OCI-LY3 (cell line): ENCODE results near the gene RIPK4.
"Not testable (repeated sequence)": the region's sequence is repeated elsewhere in the genome, so short reads cannot be mapped to it uniquely, and the experiment has no call there.

Experiments used
- H2AFZ ChIP-seq: fragments of 200-600, 300-600 bp; shearing (Covaris generic); 2 replicates; pipeline ENCODE4 v1.6.0; 2014; ENCODE audit warnings: antibody characterized with exemption, low read depth, low read length
- H3K27ac ChIP-seq: fragments of 200-600, 300-600 bp; sonication (generic); 2 replicates; pipeline ENCODE4 v1.5.1; 2014; ENCODE audit warnings: mild to moderate bottlenecking, low read length, moderate library complexity, mixed read lengths
- H3K27me3 ChIP-seq: fragments of 200-600, 300-600 bp; sonication (generic); 2 replicates; pipeline ENCODE4 v1.6.1; 2014; ENCODE audit warnings: low read depth, low read length, mixed read lengths
- H3K36me3 ChIP-seq: fragments of 200-600, 300-600 bp; sonication (generic); replicated peaks from 2 replicates; pipeline ENCODE3; 2014; ENCODE audit warnings: low read depth, low read length, mixed read lengths
- H3K4me1 ChIP-seq: fragments of 300-600, 200-600 bp; sonication (generic); 2 replicates; pipeline ENCODE4 v1.6.1; 2014; ENCODE audit warnings: low read length, mixed read lengths
- H3K4me2 ChIP-seq: fragments of 200-600, 300-600 bp; sonication (generic); 2 replicates; pipeline ENCODE4 v1.6.1; 2014; ENCODE audit warnings: low read length, mixed read lengths
- H3K4me3 ChIP-seq: fragments of 300-600, 200-600 bp; sonication (generic); 2 replicates; pipeline ENCODE4 v1.5.1; 2014; ENCODE audit warnings: antibody characterized with exemption, mild to moderate bottlenecking, low read length, moderate library complexity
- H3K79me2 ChIP-seq: fragments of 300-600, 200-600 bp; shearing (Covaris generic); 2 replicates; pipeline ENCODE4 v1.6.1; 2014; ENCODE audit warnings: mild to moderate bottlenecking, low read length, mixed read lengths
- H3K9ac ChIP-seq: fragments of 300-600, 200-600 bp; shearing (Covaris generic); 2 replicates; pipeline ENCODE4 v1.6.0; 2014; ENCODE audit warnings: mild to moderate bottlenecking, low read length, moderate library complexity
- H3K9me3 ChIP-seq: fragments of 200-600, 300-600 bp; shearing (Covaris generic); 2 replicates; pipeline ENCODE4 v1.6.1; 2014; ENCODE audit warnings: low read length, mixed read lengths; ENCODE audit not compliant: insufficient read depth
- H4K20me1 ChIP-seq: fragments of 200-600, 300-600 bp; sonication (generic); 2 replicates; pipeline ENCODE4 v1.6.1; 2016; ENCODE audit warnings: low read length, mixed read lengths; ENCODE audit not compliant: insufficient read depth
- EZH2phosphoT487 ChIP-seq: fragments of 200-600 bp; shearing (Covaris generic); IDR thresholded peaks from 2 replicates; pipeline ENCODE4 v1.6.1; 2018; ENCODE audit warnings: antibody characterized with exemption, mixed run types, low read depth
- TF ChIP-seq, protein P1 (sequence below): fragments of 200-600, 300-600 bp; sonication (generic); IDR thresholded peaks from 2 replicates; pipeline ENCODE4 v1.5.1; 2014; ENCODE audit warnings: antibody characterized with exemption, low read length, low read depth

Gene RIPK4

GRCh38 chr21:41716751-41717150 is 50.1 kb downstream of the RIPK4 start:
- no peak overlapping the region for H3K9ac ChIP-seq
- no peak overlapping the region for H3K4me3 ChIP-seq
- H4K20me1 ChIP-seq = no peaks in the 10 kb centered on the region
- no peaks in the 10 kb centered on the region for H3K4me1 ChIP-seq
- no peaks in the 10 kb centered on the region for H3K9me3 ChIP-seq
- no peak overlapping the region for H3K27ac ChIP-seq
- H3K4me2 ChIP-seq = no peak overlapping the region
- no peaks in the 10 kb centered on the region for H3K27me3 ChIP-seq
- no peak overlapping the region for H2AFZ ChIP-seq
- no peaks in the 10 kb centered on the region for H3K36me3 ChIP-seq
- TF ChIP-seq EZH2phosphoT487 = no peak
- TF ChIP-seq, protein P1, sequence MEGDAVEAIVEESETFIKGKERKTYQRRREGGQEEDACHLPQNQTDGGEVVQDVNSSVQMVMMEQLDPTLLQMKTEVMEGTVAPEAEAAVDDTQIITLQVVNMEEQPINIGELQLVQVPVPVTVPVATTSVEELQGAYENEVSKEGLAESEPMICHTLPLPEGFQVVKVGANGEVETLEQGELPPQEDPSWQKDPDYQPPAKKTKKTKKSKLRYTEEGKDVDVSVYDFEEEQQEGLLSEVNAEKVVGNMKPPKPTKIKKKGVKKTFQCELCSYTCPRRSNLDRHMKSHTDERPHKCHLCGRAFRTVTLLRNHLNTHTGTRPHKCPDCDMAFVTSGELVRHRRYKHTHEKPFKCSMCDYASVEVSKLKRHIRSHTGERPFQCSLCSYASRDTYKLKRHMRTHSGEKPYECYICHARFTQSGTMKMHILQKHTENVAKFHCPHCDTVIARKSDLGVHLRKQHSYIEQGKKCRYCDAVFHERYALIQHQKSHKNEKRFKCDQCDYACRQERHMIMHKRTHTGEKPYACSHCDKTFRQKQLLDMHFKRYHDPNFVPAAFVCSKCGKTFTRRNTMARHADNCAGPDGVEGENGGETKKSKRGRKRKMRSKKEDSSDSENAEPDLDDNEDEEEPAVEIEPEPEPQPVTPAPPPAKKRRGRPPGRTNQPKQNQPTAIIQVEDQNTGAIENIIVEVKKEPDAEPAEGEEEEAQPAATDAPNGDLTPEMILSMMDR = no peak
- H3K79me2 ChIP-seq = no peaks in the 10 kb centered on the region

- Histone ChIP-seq H3K9ac (no peak overlapping the region), H3K27ac (no peak overlapping the region), H3K9me3 (no peaks in the 10 kb centered on the region), H3K27me3 (no peaks in the 10 kb centered on the region), H2AFZ (no peak overlapping the region), H3K4me1 (no peaks in the 10 kb centered on the region), H3K79me2 (no peaks in the 10 kb centered on the region), H3K4me3 (no peak overlapping the region), H4K20me1 (no peaks in the 10 kb centered on the region), H3K4me2 (no peak overlapping the region), H3K36me3 (no peaks in the 10 kb centered on the region)
- no peak for TF ChIP-seq EZH2phosphoT487
- TF ChIP-seq, protein P1 = no peak
Observed at GRCh38 chr21:41715649-41716281, 51.1 kb downstream of the RIPK4 start.

DNA sequence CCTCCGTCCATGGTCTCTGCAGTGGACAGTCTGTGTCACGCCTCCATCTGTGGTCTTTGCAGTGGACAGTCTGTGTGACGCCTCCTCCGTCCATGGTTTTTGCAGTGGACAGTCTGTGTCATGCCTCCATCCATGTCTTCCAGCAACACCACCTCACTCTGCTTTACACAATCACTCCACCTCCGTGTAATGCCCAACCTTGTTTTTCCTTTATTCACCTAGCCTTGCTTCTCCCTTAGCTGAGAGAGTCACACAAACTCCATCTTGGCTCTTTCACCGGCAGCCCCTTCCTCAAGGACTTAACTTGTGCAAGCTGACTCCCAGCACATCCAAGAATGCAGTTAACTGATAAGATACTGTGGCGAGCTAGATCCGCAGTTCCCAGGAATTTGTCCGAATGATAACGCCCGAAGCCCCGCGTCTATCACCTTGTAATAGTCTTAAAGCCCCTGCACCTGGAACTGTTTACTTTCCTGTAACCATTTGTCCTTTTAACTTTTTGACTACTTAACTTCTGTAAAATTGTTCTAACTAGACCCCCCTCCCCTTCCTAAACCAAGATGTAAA is 52.5 kb downstream of the RIPK4 start:
- not testable (repeated sequence) for H3K27me3 ChIP-seq, H3K4me2 ChIP-seq, H3K4me3 ChIP-seq, H3K9ac ChIP-seq, H2AFZ ChIP-seq, H3K4me1 ChIP-seq, H3K79me2 ChIP-seq, H3K36me3 ChIP-seq, H3K27ac ChIP-seq, H3K9me3 ChIP-seq, H4K20me1 ChIP-seq

DNA sequence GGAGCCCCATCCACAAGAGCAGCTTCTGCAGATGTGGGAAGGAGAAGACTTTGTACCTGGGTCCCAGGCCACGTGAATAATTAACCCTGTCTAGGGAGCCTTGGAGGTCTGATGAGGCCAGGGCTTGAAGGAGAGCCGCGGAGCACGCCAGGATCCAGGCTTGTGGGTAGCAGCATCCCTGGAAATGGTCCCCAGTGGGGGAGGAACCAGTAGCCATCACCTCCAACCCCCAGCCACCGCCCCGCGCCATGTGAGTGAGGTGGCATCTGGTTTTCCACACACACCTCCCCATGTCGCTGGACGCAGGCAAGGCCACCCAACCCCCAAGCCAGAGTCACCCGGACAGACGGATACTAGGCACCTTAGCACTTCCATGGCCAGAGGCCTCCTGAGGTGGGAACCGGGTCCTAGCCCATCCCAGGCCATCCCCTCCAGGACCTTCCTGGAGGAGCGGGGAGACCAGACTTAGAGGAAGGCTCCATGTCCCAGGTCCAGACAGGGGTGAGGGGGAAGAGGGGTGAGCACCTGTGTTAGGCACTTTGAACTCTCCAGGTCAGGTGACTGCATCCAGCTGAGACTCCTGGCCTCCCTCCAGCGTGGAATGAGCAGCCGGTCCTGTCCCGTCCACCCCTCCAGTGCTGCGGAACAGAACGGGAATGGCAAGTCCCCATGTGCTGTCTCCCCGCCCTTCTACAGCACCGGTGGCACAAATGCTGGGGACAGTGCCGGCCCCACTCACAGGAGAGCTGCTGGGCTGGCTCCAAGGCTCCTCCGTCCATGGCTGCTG is 53.2 kb downstream of the RIPK4 start:
- Histone ChIP-seq H3K4me2 (no peak overlapping the region), H3K79me2 (no peaks in the 10 kb centered on the region), H3K9ac (no peak overlapping the region), H3K27me3 (no peaks in the 10 kb centered on the region), H2AFZ (no peak overlapping the region), H3K4me1 (no peaks in the 10 kb centered on the region), H3K9me3 (no peaks in the 10 kb centered on the region), H3K36me3 (no peaks in the 10 kb centered on the region), H3K27ac (no peak overlapping the region), H4K20me1 (no peaks in the 10 kb centered on the region), H3K4me3 (no peak overlapping the region)
- TF ChIP-seq, protein P1 = no peak
- no peak for TF ChIP-seq EZH2phosphoT487
